ENCODE data around the gene SERPINA4. TPM values are rescaled to one million over a fixed set of nuclear protein-coding genes. Genes with fewer than 3 reads are reported as not detected.

The SERPINA4 gene
- total and polyA plus RNA-seq, 2 of the 8 experiments (the other 6 are each of a cell fraction or from before 2014, with no cell fraction given), result not detected

DNA sequence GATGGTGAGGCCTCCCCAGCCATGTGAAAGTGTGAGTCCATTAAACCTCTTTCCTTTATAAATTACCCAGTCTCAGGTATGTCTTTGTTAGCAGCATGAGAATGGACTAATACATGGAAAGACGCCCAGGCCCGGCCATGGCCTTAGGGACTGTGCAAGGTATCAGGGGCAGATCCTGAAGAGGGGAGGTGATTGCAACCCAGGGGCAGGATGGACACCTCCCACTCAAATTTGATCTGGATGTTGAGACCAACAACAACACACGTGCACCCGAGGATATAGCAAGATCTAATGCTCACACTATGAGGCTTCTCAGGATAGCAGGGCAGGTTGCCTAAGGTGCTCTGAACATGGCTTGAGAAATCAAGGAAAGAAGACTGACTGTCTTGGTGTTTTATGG is 13.5 kb upstream of the SERPINA4 start:
- no peak overlapping the region for H2AFZ ChIP-seq (ENCODE audit: low read length)
- TF ChIP-seq, protein P1, sequence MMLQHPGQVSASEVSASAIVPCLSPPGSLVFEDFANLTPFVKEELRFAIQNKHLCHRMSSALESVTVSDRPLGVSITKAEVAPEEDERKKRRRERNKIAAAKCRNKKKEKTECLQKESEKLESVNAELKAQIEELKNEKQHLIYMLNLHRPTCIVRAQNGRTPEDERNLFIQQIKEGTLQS (IDR thresholded peaks at IDR 0.05; ENCODE audit: insufficient read depth, low read depth, low read length), result no peak
- TF ChIP-seq EZH2 (IDR thresholded peaks at IDR 0.05; ENCODE audit: low read depth, low read length, severe bottlenecking) (no peak), CBX5 (IDR thresholded peaks at IDR 0.05; ENCODE audit: low read depth, low read length) (no peak)
- H3K27me3 ChIP-seq (replicated peaks in 1 of 4; ENCODE audit: control insufficient read depth in 3 of 4, extremely low read depth in 1 of 4, insufficient read depth in 3 of 4, low read length in 3 of 4), result no peaks in the 10 kb centered on the region
- no peak overlapping the region for H3K27ac ChIP-seq (ENCODE audit: low read depth, low read length)
- WGBS, 2 experiments (ENCODE audit: extremely low coverage in 1 of 2, insufficient coverage in 1 of 2, insufficient read length in 1 of 2, insufficient replicate concordance in 2 of 2, low coverage in 1 of 2, low lambda C conversion rate in 2 of 2, missing lambda C conversion rate in 1 of 2), result 71% methylated on average over 4 of the region's 4 CpGs; no CpG with 5 or more reads in 1 of the 2 experiments
- no peak overlapping the region for H4K8ac ChIP-seq (ENCODE audit: extremely low read depth, insufficient read depth, low read length)
- no peak overlapping the region for H2BK15ac ChIP-seq (ENCODE audit: low read length)
- H4K91ac ChIP-seq (replicated peaks; ENCODE audit: insufficient read length, low read length), result no peak overlapping the region
- H3K18ac ChIP-seq (ENCODE audit: extremely low read depth, low read length), result no peak overlapping the region
- H3K79me2 ChIP-seq (ENCODE audit: control insufficient read depth in 1 of 2, insufficient read depth in 2 of 2, low read length in 2 of 2), result no peaks in the 10 kb centered on the region
- no peak overlapping the region for H4K5ac ChIP-seq (ENCODE audit: insufficient read length, low read depth, low read length)
- H3K23ac ChIP-seq (ENCODE audit: insufficient read length), result no peak overlapping the region
- H3K4me1 ChIP-seq (replicated peaks in 1 of 4; ENCODE audit: control insufficient read depth in 3 of 4, insufficient read depth in 4 of 4, low read length in 3 of 4), result peaks cover 0 to 9% (median 7%) of the 10 kb centered on the region in 4 experiments
- no peaks in the 10 kb centered on the region for H4K20me1 ChIP-seq (replicated peaks in 1 of 2; ENCODE audit: control insufficient read depth in 1 of 2, insufficient read depth in 2 of 2, low read length in 2 of 2)
- no peak overlapping the region for H3K9ac ChIP-seq (replicated peaks in 1 of 4; ENCODE audit: extremely low read depth in 1 of 4, low read depth in 3 of 4, low read length in 3 of 4)
- H2BK120ac ChIP-seq (replicated peaks; ENCODE audit: low read depth, low read length), result no peak overlapping the region
- H3K4me3 ChIP-seq (ENCODE audit: extremely low read depth in 1 of 4, insufficient read depth in 2 of 4, low read depth in 3 of 4, low read length in 4 of 4), result no peak overlapping the region
- no peak overlapping the region for H2BK12ac ChIP-seq (ENCODE audit: low read depth, low read length)
- no peaks in the 10 kb centered on the region for H3K36me3 ChIP-seq (ENCODE audit: control insufficient read depth in 2 of 4, insufficient read depth in 4 of 4, low read length in 3 of 4)
- no peak overlapping the region for H2AK5ac ChIP-seq (ENCODE audit: low read depth, low read length)
- no peak overlapping the region for H3K56ac ChIP-seq (replicated peaks; ENCODE audit: insufficient read length, low read depth, low read length)
- H2BK20ac ChIP-seq (ENCODE audit: low read length), result no peak overlapping the region
- no peak overlapping the region for H3K4ac ChIP-seq (replicated peaks; ENCODE audit: insufficient read length, low read depth, low read length)
- no peak for DNase-seq (ENCODE audit: low read depth in 1 of 2, low spot score in 2 of 2)
- H3K79me1 ChIP-seq (ENCODE audit: low read depth, low read length), result no peaks in the 10 kb centered on the region
- no peaks in the 10 kb centered on the region for H3K23me2 ChIP-seq (ENCODE audit: low read depth, low read length)
- no peak overlapping the region for H2BK5ac ChIP-seq (ENCODE audit: low read depth, low read length)
- no peak overlapping the region for H3K4me2 ChIP-seq (ENCODE audit: insufficient read depth in 1 of 2, low read depth in 2 of 2, low read length in 2 of 2)
- no peaks in the 10 kb centered on the region for H3K9me3 ChIP-seq (ENCODE audit: insufficient read depth in 2 of 2, low read depth in 1 of 2, low read length in 1 of 2)
- H3K14ac ChIP-seq (ENCODE audit: insufficient read length), result no peak overlapping the region
- POLR2A ChIA-PET (ENCODE audit: partially characterized antibody), result no interaction called here
- CTCF ChIA-PET (ENCODE audit: partially characterized antibody), result interaction anchor here (0.8 to 5.5 kb wide), 6 partner anchors 10 to 990 kb away, joined by 3 to 53 read pairs (median 14); partner anchors contain the start of gene SERPINA11
- FAIRE-seq, result no peak

All from H1 (cell line).